Skeletal muscle cell (primary cell): ENCODE measurements around the gene IL9.
A peak's percentile ranks its signal among the peaks of the same experiment; 100 is the strongest.

ENCODE experiments used
- DNase-seq: peaks from one replicate; pipeline ENCODE4 v3.0.0-alpha.2; 2010; ENCODE audit warnings: low read depth
- H3K4me3 ChIP-seq: 2 replicates; pipeline ENCODE4 v1.5.1; 2011; ENCODE audit warnings: low read depth, mild to moderate bottlenecking, control low read depth, low read length, moderate library complexity

The IL9 gene

DNA sequence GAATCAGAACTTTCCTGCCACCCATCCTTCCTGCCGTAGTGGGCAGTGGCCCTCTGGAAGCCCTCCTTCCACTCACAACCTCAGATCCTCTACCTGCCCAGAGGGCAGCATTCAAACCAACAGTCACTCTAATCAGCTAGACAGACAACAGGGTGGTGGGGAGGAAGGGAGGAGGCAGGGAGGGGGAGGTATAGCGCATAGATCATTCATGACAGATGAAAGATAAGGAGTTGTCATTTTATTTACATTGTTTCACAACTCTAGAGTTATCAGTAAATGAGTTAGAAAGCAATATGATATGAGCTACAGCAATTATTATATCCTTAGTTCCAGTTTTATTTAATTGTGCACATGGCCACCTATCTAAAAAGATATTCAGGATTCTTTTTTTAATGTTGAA, 852 bp downstream of the IL9 start:
- no peak overlapping the region for H3K4me3 ChIP-seq
- DNase-seq, result no peak

DNA sequence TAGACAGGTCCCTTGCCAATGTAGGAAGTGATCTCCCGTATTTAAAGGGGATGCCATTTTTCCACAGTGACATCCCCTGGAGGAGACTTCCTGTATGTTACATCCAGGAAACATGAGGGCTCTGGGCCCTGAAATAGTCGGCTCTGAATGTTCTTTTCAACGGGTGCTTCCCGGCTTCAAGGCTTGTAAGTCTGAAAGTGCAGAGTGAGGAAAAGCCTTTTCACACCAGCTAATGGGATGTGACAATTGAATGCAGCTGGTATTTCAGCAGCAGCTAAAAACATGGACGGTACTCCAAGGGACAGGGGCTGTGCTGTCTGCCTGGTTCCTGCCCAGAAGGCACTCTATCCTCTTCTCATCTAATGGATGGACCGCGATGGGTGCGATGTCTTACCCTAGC, 1.4 kb downstream of the IL9 start:
- DNase-seq, result no peak
- H3K4me3 ChIP-seq, result no peak overlapping the region

DNA sequence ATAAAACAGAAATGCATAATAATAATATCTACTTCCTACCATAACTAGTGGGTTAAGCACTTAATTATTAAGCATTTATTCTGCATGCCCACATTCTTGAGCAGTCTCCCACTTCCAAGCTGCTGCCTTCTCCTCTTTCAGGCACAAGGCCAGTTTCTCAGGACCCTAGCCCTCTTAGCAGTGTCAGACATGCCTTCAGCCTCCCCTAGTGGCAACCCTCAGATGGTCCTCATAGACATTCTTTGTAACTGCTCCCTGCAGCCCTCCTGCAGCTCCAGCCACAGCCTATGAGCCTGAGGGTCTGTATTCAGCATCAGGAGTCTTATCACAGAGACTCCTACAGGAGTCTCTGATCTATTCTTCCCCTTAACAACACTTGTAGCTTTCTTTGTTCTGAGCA, 3.9 kb downstream of the IL9 start:
- no peak overlapping the region for H3K4me3 ChIP-seq
- DNase-seq, result no peak

DNA sequence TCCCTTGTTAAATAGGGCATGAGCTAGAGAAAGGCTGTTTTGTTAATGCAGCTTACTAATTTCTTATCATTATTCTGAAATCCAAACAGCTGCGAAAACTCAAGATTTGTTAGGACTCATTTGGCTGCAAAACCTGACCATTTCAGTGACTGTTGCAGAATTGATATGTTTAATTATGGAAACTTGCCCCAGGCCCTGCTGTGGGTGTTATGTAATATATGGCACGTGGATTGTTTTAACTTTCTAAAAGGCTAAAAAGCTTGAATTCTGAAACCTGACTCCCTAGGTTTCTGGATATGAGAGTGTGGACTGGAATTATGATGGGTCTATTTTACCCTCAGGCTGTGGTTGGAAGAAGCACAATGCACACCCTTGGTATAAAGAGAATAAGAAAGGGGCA, 4.4 kb downstream of the IL9 start:
- DNase-seq, result no peak
- H3K4me3 ChIP-seq, result no peak overlapping the region

DNA sequence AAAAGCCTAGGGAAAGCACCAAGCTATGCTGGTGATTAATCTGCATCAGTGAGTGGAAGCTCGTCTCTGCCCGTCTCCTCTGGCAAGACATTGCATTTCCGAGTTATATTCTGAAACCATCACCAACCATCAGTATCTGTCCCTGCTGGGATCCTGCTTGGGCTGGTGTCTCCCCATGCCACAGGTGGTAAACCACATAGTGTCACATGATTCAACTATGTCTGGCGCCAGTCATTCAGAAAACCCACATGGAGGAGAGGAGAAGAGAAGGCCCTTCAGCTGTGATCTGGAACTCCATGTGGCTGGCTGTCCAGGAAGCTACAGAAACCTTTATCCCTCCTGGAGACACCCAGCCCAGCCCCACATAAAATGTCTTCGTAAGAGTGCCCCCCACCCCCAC, 4.8 kb downstream of the IL9 start:
- DNase-seq, result no peak

DNA sequence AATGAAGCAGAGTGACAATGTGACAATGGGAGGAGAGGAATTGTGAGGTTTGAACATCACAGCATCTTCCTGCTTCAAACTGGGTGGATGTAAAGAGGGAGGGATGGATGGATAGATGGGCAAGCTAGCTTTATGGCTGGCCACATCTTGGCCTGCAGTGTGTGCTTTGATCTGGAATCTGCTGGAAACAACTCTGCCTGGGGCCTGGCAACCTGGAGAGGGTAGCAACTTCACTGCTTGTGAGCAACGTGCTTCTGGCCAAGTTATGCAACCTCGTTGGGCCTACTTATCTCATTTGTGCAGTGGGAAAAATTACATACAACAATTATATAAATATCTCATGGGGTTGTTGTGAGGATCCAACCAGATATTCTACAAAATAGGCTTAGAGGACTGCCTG, 5.3 kb downstream of the IL9 start:
- no peak overlapping the region for H3K4me3 ChIP-seq
- DNase-seq, result no peak

More for the DNA sequence above, 4.8 kb downstream of the IL9 start:
- no peak overlapping the region for H3K4me3 ChIP-seq

DNA sequence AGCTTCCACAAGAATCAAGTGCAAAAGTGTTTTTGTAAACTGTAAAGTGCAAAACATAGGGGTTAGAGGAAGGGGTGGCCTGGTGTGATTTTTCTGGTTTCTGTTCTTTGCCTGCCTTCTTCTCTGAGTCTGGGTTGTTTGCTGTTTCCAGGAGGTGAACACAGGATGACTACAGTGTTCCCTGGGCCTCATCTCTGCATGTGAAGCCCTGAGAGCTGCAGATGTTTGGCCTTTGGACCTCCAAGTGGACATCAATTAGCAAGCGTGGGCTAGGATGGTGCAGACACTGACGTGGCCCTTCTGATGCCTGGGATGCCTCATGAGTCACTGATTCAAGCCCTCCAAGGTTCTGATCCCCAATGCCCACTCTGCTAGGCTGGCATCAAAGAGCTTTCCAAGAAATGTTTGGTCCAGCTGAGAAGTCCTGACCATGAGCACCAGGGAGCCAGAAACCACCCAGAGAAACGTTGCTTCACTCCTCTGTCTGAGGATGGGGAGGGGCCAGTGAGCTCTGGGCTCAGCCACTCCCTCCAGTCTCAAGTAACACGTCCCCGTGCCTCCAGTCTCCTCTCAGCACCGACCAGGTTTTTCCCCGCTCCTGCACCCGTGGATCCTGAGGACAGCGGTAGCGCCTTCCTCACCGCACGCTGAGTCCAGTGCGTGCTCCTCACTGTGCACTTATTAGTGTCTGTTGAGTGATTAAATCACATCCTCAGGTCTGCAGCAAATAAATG, 7.6 kb downstream of the IL9 start:
- DNase-seq, result peak; percentile 38
- no peak overlapping the region for H3K4me3 ChIP-seq

DNA sequence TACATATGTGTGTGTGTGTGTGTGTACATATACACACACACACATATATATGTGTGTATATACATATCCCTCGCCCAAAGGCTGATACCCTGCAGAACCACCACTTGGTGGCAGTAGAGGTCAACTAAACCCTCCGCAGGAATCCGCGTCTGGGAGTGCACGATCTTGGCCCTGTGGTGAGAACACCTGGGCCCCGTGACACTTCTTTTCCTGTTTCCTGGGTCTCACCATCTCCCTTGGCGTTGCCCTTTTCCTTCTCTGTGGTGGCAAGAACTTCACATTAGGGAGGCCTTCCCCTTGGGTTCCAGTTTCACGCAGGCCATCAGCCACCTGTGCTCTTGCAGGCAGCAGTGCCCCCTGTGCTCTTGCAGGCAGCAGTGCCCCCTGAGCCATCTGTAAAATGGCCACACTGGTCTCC, 8.2 kb downstream of the IL9 start:
- H3K4me3 ChIP-seq, result no peak overlapping the region
- peak; percentile 8 for DNase-seq

DNA sequence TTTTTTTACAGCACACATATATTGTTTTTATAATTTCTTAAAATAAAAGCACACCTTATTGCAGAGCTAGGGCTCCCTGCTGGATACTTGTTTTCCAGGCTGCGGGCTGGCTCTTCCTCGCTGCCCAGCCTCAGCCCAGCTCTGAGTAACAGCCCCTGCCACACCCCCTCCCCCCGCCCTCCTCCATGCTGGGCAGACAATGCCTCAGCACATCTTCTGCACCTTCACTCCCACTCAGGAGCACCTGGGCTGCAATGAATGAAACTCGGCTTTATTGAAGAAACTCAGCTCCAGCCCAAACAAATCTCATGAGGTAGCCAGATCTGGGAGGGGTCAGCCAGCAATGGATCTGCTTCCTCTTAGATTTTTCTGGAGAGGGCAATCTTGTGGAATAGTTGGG, 9.5 kb downstream of the IL9 start:
- DNase-seq, result no peak
- no peak overlapping the region for H3K4me3 ChIP-seq

DNA sequence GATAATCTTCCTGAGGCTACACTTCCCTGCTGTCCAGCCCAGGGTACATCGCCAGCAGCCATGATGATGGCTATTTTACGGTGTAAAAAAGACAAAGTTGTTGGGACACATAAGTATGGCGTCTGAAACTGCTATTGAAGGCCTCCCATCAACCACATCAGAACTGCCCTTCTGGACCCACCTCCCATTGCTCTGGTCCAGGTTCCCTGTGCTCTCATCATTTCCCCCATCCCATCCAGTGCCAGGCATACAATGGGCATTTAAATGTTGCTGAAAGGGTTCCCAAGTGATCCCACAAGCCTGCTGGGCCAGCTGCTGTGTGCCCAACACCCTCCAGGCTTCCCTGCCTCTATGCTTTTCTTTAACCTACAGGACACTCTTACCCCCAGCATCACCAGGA, 10.6 kb downstream of the IL9 start:
- no peak overlapping the region for H3K4me3 ChIP-seq
- DNase-seq, result no peak

DNA sequence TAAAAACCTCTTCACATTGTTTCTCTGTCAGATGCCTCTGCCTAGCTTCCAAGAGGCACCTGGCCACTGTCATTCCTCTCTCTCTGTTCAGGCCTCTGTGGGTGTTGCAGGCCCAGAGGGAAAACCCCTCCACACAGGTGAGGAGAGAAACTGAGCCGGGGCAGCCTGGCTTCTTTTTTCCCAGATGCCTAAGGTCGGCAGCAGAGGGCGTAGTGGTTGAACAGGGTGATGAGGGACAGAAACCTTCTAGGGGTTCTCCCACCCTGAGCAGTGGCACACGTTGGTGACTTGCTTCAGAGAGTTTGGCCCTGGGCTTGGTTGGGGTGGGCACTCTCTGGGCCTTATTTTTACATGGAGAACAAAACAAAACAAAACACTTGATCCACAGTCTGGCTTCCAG, 12.2 kb downstream of the IL9 start:
- no peak overlapping the region for H3K4me3 ChIP-seq
- no peak for DNase-seq

DNA sequence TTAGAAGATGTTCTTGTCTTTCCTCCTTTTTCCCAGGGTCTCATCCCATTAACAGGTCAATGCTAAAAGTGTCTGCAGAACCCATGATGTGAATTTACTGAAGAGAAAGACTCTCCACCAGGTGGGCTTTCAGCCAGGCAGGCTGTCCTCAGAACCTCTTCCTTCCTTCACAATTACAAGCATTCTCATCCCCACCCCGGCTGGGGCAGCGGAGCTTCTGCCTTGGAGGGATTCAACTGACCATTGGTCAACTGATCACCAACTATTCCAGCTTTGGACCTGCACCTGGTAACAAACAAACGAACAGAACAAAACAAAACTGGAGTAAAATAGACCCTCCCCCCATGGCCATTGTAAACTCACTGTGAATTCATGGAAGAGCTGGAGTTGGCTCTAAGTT, 12.6 kb downstream of the IL9 start:
- no peak overlapping the region for H3K4me3 ChIP-seq
- DNase-seq, result no peak

DNA sequence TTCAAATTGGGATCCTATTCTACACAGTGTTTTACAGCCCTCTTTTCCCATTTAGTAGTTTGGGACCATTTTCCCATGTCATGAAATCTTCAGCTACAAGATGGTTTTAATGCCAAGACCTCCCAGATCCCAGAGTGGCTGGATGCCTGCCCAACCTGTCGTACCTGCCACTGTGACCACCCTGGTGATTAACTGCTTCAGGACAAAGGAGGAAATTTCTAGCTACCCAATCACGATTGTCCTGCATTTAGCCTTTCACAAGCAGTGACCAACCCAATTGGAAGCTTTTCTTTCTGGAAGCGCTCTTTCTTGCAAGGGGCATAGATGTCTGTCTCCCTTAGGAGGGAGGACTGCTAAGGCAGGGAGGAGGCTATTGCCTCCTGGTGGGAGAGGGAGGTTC, 13.8 kb downstream of the IL9 start:
- DNase-seq, result no peak
- no peak overlapping the region for H3K4me3 ChIP-seq

DNA sequence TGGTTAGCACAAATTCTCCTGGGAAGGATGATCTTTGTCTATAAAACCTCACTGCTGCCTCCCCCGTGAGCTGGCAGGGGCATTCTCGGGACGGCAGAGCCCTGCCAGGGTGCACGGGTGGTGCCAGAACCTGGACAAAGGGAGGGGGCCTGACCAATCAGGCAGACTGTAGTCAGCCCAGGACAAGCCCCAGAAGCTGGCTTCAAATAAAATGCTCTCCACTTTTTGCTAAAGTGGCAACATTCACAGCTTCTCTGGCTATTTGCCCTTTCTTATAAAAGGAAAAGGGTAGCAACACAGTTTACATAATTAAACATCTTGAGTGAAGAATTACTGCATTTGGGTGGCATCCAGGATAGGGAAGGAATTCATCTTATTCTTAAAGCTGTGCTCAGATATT, 14.4 kb downstream of the IL9 start:
- no peak for DNase-seq
- no peak overlapping the region for H3K4me3 ChIP-seq

DNA sequence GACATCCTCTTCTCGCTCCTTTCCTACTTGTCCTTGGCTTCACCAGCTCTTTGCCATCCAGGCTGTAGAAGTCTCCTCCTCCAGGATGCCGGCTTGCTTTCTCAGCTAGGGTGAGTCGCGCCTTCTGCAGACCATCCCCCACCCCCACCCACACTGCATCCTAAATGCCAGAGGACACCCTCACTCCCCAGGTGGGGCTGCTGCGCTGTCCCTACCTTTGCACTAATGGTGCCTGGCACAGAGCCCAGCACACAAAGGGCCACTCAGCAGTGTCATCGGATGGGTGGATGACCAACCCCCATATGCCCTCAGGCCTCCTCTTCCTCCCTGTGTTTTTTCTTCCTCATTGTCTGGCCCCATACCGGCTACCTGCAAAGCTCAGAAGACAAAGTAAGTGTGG, 14.8 kb downstream of the IL9 start:
- H3K4me3 ChIP-seq, result no peak overlapping the region
- DNase-seq, result no peak

DNA sequence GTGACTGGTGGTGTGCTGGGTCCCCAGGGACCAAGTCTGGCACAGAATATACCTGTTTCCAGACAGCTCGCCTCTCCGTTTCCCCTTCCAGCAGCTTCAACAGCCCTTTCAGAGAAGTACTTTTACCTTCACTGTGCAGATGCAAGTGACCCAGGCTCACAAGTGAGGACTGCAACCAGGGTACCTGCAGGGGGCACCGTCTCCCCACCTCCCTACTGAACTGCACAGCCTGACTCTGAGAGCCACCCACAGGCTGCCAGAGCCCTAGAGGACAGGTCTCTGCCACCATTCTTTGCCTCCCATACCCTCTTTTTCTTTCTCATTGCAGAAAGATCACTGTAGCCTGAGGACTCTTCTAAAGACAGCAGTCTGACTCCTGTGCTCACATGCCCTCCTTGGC, 15.4 kb downstream of the IL9 start:
- DNase-seq, result no peak

DNA sequence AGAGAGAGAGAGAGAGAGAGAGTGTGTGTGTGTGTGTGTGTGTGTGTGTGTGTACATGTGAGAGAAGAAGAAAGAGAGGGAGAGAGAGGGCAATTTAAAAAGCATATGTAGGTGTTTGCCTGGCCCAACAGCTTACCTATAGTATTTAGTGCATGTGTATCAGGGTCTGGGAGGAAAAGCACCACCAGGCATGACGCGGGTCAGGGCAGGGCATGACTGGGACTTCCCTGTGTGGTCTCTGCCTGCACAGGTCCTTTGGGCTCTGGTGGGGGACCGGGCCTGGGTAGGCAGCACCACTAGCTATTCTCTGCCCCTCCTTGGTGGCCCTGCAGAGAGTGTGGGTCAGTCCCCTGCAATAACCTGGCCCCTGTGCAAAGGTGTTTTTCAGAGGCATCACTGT, 16.1 kb downstream of the IL9 start:
- H3K4me3 ChIP-seq, result no peak overlapping the region
- DNase-seq, result no peak

More for the DNA sequence above, 15.4 kb downstream of the IL9 start:
- H3K4me3 ChIP-seq, result no peak overlapping the region

DNA sequence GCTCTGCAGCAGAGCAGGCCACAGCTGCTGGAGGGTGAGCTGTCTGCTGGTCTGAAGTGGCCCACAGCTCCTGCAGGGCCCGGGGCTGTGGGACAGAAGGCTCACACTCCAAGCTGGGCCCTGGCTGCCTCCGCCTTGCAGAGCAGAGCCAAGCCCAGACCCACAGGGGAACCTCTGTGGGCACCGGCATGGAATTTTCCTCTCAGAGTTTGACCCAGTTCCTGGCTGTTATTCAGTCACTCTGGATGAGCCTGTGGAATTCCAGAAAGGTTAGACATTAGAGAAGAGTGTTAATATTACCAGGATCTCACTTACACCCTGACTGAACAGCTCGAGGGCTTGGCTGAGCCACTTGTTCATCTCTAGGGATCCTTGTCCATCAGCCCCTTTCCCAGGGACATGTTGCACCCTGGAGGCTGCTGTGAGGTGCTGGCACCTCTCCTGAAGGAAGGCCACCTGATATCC, 17.5 kb downstream of the IL9 start:
- H3K4me3 ChIP-seq, result no peak overlapping the region
- DNase-seq, result no peak

DNA sequence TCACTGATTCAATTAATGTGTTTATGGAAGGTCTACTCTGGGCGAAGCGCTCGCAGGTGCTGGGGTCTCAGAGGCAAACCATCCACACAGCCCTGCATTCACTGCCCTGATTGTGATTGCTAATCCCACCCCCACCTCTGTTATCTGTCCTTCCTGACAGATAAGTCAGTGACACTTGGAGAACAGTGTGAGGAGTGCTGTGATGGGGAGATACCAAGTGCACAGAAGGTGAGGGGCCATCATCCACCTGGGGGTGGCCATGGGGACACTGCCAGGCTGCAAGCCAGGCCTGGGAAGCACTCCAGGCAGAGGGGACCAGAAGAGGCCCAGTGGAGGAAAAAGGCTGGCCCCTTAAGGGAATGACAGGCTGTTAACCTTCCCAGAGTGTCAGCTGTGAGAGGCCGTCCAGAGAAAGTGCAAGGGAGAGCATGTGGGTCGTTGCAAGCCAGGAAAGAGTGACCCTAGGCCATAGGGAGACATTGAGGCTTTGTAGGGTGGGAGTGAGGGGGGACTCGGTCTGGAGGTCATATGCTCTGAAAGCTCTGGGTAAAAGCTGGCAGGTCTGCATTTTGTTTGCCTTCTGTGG, 18.0 kb downstream of the IL9 start:
- DNase-seq, result no peak
- no peak overlapping the region for H3K4me3 ChIP-seq

DNA sequence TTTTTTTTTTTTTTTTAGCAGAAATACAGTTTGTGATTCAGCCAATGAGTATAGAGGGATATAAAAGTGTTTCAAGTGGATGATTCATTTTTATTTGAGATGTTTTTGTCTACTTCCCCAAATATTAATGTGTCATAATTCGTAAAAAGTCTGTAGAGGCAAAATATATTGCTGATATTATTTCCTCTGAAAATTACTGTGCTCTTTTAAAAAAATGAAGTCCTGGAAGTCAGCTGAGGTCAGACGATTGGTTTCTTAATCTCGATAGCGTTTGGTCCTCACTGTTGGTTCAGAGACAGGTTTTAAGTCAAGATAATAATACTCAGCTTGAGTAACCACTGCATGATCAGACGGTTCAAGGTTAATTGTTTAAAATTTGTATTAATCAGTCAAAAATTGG, 19.5 kb downstream of the IL9 start:
- DNase-seq, result no peak
- H3K4me3 ChIP-seq, result no peak overlapping the region

DNA sequence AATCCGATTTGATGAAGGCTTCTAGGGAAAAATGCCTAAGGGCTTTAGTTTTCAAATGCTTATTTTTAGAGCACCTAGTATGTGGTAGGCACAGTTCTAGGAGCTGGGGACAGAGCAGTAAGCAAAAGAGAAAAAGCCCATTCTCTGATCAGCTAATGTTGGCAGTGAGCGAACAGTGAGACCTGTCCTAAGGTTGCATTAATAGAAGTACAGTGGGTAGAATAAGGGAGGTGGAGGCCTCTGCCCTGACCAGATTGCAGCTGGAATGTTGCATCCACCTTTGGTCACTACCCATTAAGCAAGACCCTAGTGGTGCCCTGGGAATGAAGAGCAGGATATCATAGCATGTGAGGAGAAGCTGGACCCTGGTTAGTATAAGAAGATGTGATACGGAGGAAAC, 20.1 kb downstream of the IL9 start:
- no peak for DNase-seq
- no peak overlapping the region for H3K4me3 ChIP-seq
